ENCODE data around the gene ERBB4. TPM values are rescaled to one million over a fixed set of nuclear protein-coding genes. Genes with fewer than 3 reads are reported as not detected.

ERBB4 gene
- total RNA-seq, 1 donor from 2014 or later, result 9.2 TPM

- no peak overlapping the region for H3K27ac Mint-ChIP-seq
- H3K4me1 Mint-ChIP-seq, result no peaks in the 10 kb centered on the region
Measured at GRCh38 chr2:211709389-211709788, 829.2 kb downstream of the ERBB4 start.

GRCh38 chr2:211692689-211693088 is 845.9 kb downstream of the ERBB4 start:
- peaks cover 2% of the 10 kb centered on the region for H3K36me3 Mint-ChIP-seq
- peaks cover 13% of the 10 kb centered on the region for H3K4me1 Mint-ChIP-seq
- peaks cover 4% of the 10 kb centered on the region for H3K9me3 Mint-ChIP-seq
- DNase-seq (ENCODE audit: low spot score in 2 of 2, unreplicated experiment in 2 of 2), result no peak
- no peak for TF ChIP-seq CTCF (IDR thresholded peaks at IDR 0.05; ENCODE audit: unreplicated experiment)
- no peak overlapping the region for H3K4me3 Mint-ChIP-seq
- no peaks in the 10 kb centered on the region for H3K27me3 Mint-ChIP-seq (ENCODE audit: low read depth)
- H3K27ac Mint-ChIP-seq, result no peak overlapping the region

More at GRCh38 chr2:211709389-211709788, 829.2 kb downstream of the ERBB4 start:
- Mint-ChIP-seq H3K27me3 (ENCODE audit: low read depth) (no peaks in the 10 kb centered on the region), H3K36me3 (peaks cover 1% of the 10 kb centered on the region), H3K9me3 (no peaks in the 10 kb centered on the region), H3K4me3 (no peak overlapping the region)
- no peak for DNase-seq (ENCODE audit: low spot score in 2 of 2, unreplicated experiment in 2 of 2)
- no peak for TF ChIP-seq CTCF (IDR thresholded peaks at IDR 0.05; ENCODE audit: unreplicated experiment)

GRCh38 chr2:211690736-211691135 is 847.9 kb downstream of the ERBB4 start:
- Mint-ChIP-seq H3K4me3 (no peak overlapping the region), H3K9me3 (peaks cover 13% of the 10 kb centered on the region), H3K36me3 (peaks cover 10% of the 10 kb centered on the region), H3K4me1 (peaks cover 13% of the 10 kb centered on the region), H3K27me3 (ENCODE audit: low read depth) (no peaks in the 10 kb centered on the region), H3K27ac (peak overlapping the region; percentile 39)
- no peak for TF ChIP-seq CTCF (IDR thresholded peaks at IDR 0.05; ENCODE audit: unreplicated experiment)
- no peak for DNase-seq (ENCODE audit: low spot score in 2 of 2, unreplicated experiment in 2 of 2)

- TF ChIP-seq CTCF (IDR thresholded peaks at IDR 0.05; ENCODE audit: unreplicated experiment), result no peak
- no peak for DNase-seq (ENCODE audit: low spot score in 2 of 2, unreplicated experiment in 2 of 2)
- H3K27me3 Mint-ChIP-seq (ENCODE audit: low read depth), result no peaks in the 10 kb centered on the region
- peaks cover 33% of the 10 kb centered on the region for H3K9me3 Mint-ChIP-seq
- H3K4me1 Mint-ChIP-seq, result peaks cover 13% of the 10 kb centered on the region
- no peak overlapping the region for H3K27ac Mint-ChIP-seq
- no peak overlapping the region for H3K4me3 Mint-ChIP-seq
- H3K36me3 Mint-ChIP-seq, result peaks cover 15% of the 10 kb centered on the region
Measured at GRCh38 chr2:211688196-211688595, 850.4 kb downstream of the ERBB4 start.

- Mint-ChIP-seq H3K9me3 (peaks cover 9% of the 10 kb centered on the region), H3K27ac (no peak overlapping the region), H3K27me3 (ENCODE audit: low read depth) (no peaks in the 10 kb centered on the region), H3K4me3 (no peak overlapping the region), H3K4me1 (no peaks in the 10 kb centered on the region), H3K36me3 (peaks cover 5% of the 10 kb centered on the region)
- TF ChIP-seq CTCF (IDR thresholded peaks at IDR 0.05; ENCODE audit: unreplicated experiment), result no peak
- DNase-seq (ENCODE audit: low spot score in 2 of 2, unreplicated experiment in 2 of 2), result no peak
Measured at GRCh38 chr2:211674715-211675114, 863.9 kb downstream of the ERBB4 start.
